ENCODE results near the gene SURF4. TPM values are rescaled to one million over a fixed set of nuclear protein-coding genes. Genes with fewer than 3 reads are reported as not detected.

Gene SURF4
- total and polyA plus RNA-seq, 2 of the 13 experiments (the other 11 are each of a cell fraction or from before 2014, with no cell fraction given) = 220 to 265 TPM

DNA sequence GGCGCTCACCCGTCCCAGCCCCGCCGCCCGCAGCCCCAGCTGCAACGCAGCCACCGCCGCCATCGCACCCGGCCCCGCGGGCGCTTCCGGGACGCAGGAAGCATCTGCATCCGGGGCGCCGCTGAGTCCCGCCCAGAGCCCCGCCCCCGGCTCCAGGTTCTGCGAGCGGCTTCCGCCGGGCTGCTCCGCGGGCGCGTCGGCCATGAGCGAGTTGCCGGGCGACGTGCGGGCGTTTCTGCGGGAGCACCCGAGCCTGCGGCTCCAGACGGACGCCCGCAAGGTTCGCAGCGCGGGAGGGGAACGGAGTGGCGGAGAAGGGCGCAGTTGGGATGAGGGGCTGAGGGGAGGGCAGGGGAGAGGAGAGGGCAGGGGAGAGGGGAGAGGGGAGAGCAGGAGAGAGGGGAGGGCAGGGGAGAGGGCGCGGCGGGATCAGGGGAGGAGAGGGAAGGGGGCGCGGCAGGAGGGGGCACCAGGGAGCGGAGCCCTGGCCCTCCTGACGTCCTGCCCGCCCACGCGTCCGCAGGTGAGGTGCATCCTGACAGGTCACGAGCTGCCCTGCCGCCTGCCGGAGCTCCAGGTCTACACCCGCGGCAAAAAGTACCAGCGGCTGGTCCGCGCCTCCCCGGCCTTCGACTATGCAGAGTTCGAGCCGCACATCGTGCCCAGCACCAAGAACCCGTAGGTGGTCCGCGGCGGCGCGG, 19.3 kb downstream of the SURF4 start, which contains the start of the genes SURF1 and SURF2 (continued):
- TF ChIP-seq YY1 (IDR thresholded peaks at IDR 0.05; ENCODE audit: insufficient read depth, insufficient replicate concordance, low read depth, low read length) (peak; percentile 94), ZFP90 (CRISPR knock-in tag; IDR thresholded peaks at IDR 0.05; ENCODE audit: borderline replicate concordance) (peak; percentile 62; the same call in 1 of the 2 replicates), GABPA (IDR thresholded peaks at IDR 0.05; ENCODE audit: low read depth, low read length) (no peak), GABPA (CRISPR knock-in tag; IDR thresholded peaks at IDR 0.05; ENCODE audit: low read depth) (peak; percentile 86), MED13 (CRISPR knock-in tag; IDR thresholded peaks at IDR 0.05) (no peak), NONO (IDR thresholded peaks at IDR 0.05) (no peak), NONO (CRISPR knock-in tag; conservative IDR thresholded peaks at IDR 0.05) (0 out of 2 replicates have a peak, but pooled peaks have one; percentile 37), ESRRA (CRISPR knock-in tag; IDR thresholded peaks at IDR 0.05; ENCODE audit: low read depth) (peak; percentile 52; the same call in 1 of the 2 replicates), ERF (CRISPR knock-in tag; IDR thresholded peaks at IDR 0.05) (peak; percentile 15; the same call in 1 of the 2 replicates), ATM (IDR thresholded peaks at IDR 0.05; ENCODE audit: borderline replicate concordance) (no peak), SALL2 (CRISPR knock-in tag; IDR thresholded peaks at IDR 0.05) (peak; percentile 74), SALL1 (CRISPR knock-in tag; IDR thresholded peaks at IDR 0.05) (0 out of 2 replicates have a peak, but pooled peaks have one; percentile 11), ZNF569 (CRISPR knock-in tag; IDR thresholded peaks at IDR 0.05; ENCODE audit: borderline replicate concordance) (no peak), ZFX (CRISPR knock-in tag; IDR thresholded peaks at IDR 0.05; ENCODE audit: low read depth) (peak; percentile 43)
- TF ChIP-seq, protein P1, sequence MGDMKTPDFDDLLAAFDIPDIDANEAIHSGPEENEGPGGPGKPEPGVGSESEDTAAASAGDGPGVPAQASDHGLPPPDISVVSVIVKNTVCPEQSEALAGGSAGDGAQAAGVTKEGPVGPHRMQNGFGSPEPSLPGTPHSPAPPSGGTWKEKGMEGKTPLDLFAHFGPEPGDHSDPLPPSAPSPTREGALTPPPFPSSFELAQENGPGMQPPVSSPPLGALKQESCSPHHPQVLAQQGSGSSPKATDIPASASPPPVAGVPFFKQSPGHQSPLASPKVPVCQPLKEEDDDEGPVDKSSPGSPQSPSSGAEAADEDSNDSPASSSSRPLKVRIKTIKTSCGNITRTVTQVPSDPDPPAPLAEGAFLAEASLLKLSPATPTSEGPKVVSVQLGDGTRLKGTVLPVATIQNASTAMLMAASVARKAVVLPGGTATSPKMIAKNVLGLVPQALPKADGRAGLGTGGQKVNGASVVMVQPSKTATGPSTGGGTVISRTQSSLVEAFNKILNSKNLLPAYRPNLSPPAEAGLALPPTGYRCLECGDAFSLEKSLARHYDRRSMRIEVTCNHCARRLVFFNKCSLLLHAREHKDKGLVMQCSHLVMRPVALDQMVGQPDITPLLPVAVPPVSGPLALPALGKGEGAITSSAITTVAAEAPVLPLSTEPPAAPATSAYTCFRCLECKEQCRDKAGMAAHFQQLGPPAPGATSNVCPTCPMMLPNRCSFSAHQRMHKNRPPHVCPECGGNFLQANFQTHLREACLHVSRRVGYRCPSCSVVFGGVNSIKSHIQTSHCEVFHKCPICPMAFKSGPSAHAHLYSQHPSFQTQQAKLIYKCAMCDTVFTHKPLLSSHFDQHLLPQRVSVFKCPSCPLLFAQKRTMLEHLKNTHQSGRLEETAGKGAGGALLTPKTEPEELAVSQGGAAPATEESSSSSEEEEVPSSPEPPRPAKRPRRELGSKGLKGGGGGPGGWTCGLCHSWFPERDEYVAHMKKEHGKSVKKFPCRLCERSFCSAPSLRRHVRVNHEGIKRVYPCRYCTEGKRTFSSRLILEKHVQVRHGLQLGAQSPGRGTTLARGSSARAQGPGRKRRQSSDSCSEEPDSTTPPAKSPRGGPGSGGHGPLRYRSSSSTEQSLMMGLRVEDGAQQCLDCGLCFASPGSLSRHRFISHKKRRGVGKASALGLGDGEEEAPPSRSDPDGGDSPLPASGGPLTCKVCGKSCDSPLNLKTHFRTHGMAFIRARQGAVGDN (CRISPR knock-in tag; IDR thresholded peaks at IDR 0.05) = peak; percentile 71
- TF ChIP-seq, protein P2, sequence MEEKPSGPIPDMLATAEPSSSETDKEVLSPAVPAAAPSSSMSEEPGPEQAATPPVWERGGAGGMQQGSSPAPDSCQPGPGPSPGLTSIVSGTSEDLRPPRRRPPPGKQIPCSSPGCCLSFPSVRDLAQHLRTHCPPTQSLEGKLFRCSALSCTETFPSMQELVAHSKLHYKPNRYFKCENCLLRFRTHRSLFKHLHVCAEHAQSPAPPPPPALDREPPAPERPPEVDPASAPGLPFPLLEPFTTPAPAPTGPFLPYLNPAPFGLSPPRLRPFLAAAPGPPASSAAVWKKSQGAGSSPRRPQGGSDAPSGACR (CRISPR knock-in tag; IDR thresholded peaks at IDR 0.05) = 0 out of 2 replicates have a peak, but pooled peaks have one; percentile 63
- TF ChIP-seq, protein P3, sequence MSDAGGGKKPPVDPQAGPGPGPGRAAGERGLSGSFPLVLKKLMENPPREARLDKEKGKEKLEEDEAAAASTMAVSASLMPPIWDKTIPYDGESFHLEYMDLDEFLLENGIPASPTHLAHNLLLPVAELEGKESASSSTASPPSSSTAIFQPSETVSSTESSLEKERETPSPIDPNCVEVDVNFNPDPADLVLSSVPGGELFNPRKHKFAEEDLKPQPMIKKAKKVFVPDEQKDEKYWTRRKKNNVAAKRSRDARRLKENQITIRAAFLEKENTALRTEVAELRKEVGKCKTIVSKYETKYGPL (CRISPR knock-in tag; IDR thresholded peaks at IDR 0.05) = no peak
- TF ChIP-seq, protein P4, sequence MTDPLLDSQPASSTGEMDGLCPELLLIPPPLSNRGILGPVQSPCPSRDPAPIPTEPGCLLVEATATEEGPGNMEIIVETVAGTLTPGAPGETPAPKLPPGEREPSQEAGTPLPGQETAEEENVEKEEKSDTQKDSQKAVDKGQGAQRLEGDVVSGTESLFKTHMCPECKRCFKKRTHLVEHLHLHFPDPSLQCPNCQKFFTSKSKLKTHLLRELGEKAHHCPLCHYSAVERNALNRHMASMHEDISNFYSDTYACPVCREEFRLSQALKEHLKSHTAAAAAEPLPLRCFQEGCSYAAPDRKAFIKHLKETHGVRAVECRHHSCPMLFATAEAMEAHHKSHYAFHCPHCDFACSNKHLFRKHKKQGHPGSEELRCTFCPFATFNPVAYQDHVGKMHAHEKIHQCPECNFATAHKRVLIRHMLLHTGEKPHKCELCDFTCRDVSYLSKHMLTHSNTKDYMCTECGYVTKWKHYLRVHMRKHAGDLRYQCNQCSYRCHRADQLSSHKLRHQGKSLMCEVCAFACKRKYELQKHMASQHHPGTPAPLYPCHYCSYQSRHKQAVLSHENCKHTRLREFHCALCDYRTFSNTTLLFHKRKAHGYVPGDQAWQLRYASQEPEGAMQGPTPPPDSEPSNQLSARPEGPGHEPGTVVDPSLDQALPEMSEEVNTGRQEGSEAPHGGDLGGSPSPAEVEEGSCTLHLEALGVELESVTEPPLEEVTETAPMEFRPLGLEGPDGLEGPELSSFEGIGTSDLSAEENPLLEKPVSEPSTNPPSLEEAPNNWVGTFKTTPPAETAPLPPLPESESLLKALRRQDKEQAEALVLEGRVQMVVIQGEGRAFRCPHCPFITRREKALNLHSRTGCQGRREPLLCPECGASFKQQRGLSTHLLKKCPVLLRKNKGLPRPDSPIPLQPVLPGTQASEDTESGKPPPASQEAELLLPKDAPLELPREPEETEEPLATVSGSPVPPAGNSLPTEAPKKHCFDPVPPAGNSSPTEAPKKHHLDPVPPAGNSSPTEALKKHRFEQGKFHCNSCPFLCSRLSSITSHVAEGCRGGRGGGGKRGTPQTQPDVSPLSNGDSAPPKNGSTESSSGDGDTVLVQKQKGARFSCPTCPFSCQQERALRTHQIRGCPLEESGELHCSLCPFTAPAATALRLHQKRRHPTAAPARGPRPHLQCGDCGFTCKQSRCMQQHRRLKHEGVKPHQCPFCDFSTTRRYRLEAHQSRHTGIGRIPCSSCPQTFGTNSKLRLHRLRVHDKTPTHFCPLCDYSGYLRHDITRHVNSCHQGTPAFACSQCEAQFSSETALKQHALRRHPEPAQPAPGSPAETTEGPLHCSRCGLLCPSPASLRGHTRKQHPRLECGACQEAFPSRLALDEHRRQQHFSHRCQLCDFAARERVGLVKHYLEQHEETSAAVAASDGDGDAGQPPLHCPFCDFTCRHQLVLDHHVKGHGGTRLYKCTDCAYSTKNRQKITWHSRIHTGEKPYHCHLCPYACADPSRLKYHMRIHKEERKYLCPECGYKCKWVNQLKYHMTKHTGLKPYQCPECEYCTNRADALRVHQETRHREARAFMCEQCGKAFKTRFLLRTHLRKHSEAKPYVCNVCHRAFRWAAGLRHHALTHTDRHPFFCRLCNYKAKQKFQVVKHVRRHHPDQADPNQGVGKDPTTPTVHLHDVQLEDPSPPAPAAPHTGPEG (CRISPR knock-in tag; IDR thresholded peaks at IDR 0.05) = 0 out of 2 replicates have a peak, but pooled peaks have one; percentile 40
